Fibroblast of the conjunctiva (primary cell): ENCODE results near the gene CABLES2.

ENCODE experiments used
- DNase-seq: peaks from one replicate; pipeline ENCODE4 v3.0.0-alpha.2; 2010; ENCODE audit warnings: low read depth

Gene CABLES2

DNA sequence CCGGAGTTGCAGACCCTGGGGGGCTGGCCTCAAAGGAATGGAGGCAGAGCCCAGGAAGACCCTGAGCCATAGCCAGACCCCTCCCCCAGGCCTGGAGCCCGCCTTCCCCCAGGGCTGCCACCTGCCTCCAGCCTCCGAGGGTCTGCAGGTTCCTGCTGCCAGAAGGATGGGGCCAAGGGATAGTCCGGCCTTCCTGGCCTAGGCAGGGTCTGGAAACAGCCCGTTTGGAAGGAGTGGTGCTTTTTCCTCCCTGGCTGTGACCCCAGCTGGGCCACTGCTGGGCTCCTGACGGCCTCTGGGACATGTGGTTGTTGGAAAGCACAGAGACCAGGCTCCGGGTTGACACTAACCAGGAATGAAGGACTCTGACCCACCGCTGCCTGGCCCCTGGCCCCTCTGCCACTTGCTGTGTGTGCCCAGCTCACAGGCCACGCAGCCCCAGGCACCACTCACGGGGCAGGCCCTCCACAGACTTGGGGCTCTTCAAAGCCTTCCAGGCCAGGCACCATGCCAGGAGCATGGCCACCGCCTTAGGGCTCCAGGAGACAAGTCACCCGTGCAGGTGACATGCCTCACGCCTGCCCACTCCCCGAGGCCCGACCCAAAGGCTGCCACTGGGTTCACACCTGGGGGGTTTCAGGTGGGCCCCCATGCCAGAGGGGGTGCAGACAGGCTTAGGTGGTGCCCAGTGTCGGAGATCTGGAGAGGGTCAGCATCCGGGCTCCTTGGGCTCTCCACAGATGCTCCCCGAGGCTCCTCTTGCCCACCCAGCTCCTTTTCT, 36.1 kb downstream of the CABLES2 start:
- DNase-seq = no peak

DNA sequence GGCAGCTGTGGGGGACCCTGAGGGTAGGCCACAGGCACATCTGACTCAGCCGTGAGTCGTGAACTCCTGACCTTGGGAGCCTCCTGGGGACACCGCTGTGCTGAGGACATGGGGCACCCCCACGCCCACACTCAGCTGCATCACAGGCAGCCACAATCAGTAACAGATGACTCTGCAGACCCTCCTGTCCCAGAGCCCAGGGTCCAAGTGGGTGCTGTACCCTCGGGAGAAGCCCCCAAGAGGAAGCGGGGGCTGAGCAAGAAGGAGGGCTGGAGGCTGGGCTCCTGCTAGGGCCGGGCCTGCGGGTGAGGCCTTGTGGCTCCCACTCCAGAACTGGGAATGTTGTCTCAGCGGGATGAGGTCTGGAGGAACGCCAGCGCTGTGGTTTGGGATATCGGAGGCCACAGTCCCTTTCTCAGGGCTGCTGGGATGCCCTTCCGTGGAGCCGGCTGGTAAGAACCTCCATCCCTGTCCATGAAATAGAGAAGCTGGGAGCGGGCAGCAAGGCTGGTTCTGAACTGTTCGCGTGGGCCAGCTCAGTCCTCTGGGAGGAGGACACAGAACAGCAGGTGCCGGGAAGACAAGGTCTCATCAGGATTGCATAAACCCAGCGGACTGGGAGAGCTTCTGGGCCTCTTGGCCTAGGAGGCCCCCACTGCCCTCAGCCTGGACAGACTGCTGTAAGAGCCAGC, 36.8 kb downstream of the CABLES2 start:
- DNase-seq = no peak

- DNase-seq = no peak
Measured at GRCh38 chr20:62369815-62370114, 37.3 kb downstream of the CABLES2 start.

DNA sequence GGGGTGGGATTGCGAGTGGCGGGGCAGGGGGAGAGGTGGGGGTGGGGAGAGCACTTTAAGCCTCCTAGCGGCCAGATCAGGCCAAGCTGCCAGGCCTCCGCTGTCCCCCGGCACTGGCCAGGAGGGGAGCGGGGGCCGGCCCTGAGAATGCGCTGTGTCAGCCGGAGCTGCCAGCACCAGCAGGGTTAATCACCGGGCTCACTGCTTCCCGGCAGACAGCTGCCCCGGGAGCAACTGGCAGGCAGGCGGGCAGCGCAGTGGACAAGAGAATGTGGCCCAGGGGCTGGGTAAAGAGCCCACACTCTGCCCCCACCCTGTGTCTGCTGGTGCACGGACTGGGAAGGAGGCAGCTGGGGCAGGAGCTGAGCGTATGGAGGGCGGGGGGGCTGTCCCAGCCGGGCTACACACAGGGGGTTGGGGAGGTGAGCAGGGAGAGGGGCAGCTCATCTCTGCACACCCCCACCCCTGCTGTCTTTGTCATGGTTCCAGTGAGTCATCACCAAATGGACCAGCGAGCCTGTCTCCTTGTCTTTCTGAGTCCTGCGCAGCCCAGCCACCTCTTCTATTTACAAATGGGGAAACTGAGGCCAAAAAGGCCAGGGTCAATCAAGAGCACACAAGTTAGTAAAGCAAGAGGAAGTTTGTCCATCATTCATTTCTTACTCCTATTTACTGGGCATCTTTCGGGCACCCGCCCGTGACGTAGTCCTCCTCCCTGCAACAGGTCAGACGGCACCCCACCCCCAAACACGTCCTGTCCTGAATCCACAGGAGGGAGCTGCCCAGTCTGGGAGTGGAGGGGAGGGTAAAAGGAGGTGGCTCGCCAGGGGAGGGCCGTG, 37.9 kb downstream of the CABLES2 start:
- no peak for DNase-seq

- no peak for DNase-seq
Measured at GRCh38 chr20:62368392-62368975, 38.6 kb downstream of the CABLES2 start.

DNA sequence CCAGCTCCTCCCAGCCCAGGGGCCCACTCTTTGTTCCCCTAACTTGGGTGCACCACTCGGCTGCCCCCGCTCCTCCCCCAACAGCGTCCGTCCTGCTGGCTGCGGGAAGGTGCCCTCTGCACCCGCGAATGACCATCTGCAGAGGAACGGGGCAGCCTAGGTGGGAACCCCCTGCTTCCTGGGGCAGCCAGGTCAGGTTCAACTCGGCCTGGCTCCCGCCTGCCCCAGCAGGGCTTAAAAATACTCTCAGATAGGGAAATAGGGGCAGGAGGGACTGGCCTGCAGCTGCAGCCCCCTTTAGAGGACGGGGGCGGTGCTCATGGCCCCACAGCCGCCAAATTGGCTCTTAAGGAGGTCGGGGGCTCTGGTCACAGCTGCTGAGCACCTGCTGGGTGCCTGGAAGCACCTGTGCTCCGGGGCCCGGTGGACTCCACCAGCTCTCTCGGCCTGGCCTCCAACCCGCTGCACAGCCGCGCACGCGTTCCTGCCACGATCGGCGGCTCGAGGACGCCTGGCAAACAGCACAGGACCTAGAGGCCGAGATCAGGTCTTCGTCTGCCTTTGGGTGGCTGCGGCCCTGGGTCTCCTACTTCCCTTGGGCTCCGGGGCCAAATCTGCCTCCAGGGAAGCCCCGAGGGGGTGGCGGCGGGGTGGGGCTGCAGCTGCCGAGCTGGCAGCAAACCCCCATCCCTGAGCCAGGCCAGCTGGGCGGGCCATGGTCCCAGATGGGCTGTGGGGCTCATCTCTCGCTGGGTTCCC, 39.3 kb downstream of the CABLES2 start:
- no peak for DNase-seq

DNA sequence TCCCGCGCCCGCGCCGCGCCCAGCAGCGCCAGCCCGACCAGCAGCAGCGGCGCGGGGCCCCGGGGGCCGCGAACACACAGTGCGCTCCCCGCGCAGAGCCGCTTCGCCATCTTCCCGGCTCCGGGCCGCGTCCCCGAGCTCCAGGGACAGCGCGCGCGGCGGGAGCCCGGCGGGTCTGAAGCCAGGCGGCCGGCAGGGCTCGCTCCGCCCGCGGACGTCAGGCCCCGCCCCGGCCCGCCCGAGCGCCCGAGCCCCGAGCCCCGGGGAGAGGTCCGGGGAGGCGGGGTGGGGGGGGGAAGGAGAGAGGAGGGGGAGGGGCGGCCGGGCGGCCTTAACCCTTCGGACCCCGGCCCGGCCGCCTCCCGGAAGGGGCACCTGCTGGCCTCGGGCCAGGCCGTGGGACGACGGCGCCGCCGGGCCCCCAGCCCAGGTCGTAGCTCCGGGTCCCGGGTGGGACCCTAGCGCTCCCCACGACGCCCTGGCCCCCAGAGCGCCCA, 39.9 kb downstream of the CABLES2 start, which contains the start of gene LAMA5:
Gene LAMA5 (minus strand): TSS at position 177 of the 497 bp plus-strand sequence. CDS start 67 bp downstream, at position 110.
- no peak for DNase-seq

- DNase-seq = no peak
Measured at GRCh38 chr20:62366370-62367135, 40.5 kb downstream of the CABLES2 start.

GRCh38 chr20:62365814-62366369, 41.2 kb downstream of the CABLES2 start:
- no peak for DNase-seq

GRCh38 chr20:62364911-62365736, 42.0 kb downstream of the CABLES2 start:
- DNase-seq = no peak

DNA sequence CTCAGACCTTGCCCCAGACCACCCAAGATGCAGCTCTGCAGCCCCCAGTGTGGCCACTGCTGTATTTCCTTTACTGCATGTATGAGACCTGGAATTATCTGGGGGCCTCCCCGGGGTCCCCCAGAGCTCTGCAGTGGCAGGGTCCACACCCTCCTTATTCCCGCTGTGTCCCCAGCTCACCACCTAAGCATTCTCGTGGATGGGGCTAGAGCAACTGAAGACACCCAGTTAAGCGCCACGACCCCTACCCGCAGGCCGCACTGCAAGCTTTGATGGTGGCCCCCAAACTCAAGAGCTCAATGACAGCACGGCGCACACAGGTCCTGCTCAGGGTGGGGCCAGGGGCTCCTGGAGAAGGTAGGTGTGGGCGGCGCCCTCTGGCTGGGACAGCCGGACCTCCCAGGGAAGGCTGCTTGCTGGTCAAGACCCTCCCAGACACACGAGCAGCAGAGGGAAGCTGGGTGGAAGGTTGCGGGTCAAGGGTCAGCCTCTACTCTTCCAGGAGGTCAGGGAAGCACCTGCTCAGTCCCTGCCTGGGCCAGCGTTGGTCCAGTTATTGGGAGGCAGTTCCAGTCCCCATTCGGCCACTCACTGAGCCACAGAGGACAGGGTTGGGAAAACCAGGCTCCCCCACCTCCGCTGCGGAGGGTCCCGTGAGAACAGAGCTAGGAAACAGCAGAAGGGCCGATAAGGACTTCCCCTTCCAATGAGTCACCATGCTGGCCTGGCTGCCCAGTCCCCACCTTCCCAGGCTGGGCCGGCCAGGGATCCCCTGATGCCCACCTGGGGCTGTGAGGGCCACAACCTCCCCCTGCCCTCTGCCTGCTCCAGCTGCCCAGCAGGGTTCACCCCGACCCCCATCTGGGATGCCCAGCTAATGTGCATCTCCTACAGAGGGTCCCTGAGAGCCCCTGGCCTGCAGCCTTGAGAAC, 42.9 kb downstream of the CABLES2 start:
- DNase-seq = no peak

DNA sequence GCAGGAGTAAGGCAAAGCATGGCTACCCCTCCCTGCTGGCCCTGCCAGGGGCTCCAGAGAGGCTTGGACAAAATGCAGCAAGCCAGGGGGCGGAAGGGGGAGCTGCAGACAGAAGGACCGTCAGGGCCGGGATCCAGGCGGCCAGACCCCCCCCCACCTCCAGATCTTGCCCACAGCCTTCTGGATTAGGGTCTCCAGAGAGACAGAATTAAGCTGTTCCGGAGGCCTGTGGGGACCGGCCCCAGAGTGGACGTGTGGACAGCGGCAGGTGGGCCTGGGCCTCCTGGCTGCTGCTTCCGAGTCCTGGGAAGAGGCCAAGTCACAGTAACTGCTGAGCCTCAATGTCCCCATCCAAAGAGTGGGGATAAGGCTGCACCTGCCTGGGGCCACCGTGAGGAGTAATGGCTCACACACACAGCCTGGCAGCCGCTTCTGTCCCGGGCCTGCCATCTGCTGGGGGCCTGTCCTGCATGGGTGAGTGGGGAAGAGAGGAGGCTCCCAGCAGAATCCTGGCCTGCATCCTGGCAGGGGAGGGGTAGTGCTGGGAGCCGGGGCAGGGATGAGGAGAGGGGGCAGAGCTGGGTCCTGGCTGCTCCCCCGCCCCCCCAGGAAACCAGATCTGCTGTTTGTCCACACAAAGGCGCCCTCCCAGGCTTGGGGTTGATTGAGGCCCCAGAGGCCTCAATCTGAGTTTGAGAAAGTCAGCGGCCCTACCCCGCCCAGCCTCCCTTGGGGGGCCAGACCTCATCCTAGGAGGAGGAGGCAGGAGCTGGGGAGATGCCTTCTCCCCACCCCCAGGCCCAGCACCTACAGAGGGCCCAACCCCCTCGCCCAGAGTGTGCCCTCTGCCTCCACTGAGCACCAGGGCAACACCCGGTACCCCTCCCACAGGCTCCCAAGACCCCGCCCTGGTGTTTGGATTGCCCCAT, 43.8 kb downstream of the CABLES2 start:
- DNase-seq = no peak

- DNase-seq = no peak
Measured at GRCh38 chr20:62362590-62362940, 44.5 kb downstream of the CABLES2 start.

DNA sequence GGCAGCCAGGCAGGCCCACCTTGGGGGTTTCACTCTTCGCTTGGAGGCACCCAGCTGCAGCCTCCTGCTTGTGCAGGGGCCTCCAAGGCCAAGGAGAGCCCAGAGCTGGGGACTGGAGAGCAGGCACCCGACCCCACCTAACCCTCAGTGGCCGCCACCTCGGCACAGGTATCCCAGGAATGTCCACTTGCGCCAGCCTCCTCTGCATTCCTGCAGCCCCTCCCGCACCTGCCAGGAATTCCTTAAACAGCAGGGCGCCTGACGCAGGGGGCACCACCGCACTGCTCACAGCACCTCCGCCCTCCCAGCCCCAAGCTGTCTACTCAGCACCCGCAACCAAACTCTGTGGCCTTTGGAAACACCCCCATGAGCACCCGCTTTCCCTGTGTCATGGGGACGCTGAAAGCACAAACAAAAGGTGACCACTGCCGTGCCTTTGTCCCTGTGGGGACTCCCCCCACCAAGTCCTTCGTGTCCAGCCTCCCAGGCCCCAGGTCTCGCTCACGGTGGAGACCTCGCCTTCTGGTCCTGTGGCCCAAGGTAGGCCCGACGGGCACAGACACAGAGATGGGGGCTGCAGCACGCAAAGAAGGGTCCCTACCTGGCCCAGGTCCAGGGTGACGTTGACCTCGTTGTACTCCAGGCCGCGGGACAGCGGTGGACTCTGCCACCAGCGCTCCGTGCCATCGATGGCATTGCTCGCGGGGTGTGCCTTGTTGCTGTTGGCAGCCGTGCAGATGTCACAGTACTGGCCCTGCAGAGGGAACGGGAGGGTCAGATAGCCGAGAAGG, 45.1 kb downstream of the CABLES2 start:
- DNase-seq = no peak

- DNase-seq = no peak
Measured at GRCh38 chr20:62360854-62361798, 46.0 kb downstream of the CABLES2 start.
